Memory B cell (primary cell): ENCODE measurements around the gene NHSL2.
A peak's percentile ranks its signal among the peaks of the same experiment; 100 is the strongest.

Experiments used
- ATAC-seq: fragments of 150-1000 bp; cut with Tn5 transposase; 2 replicates; pipeline ENCODE4 v1.10.0; 2021; ENCODE audit warnings: low read depth, mild to moderate bottlenecking, moderate library complexity
- DNase-seq, 2 donors: peaks; one replicate each; pipeline ENCODE4 v3.0.0; 2022; ENCODE audit warnings: low spot score in 2 of 2
- H3K27ac Mint-ChIP-seq: one replicate; pipeline ENCODE4 v1.8.0; 2022; ENCODE audit warnings: mild to moderate bottlenecking, moderate library complexity, mixed read lengths
- H3K27me3 Mint-ChIP-seq: one replicate; pipeline ENCODE4 v1.8.0; 2022; ENCODE audit warnings: mixed read lengths
- H3K36me3 Mint-ChIP-seq: one replicate; pipeline ENCODE4 v1.8.0; 2022; ENCODE audit warnings: mild to moderate bottlenecking, mixed read lengths
- H3K4me1 Mint-ChIP-seq: one replicate; pipeline ENCODE4 v1.8.0; 2022; ENCODE audit warnings: mixed read lengths
- H3K4me3 Mint-ChIP-seq: one replicate; pipeline ENCODE4 v1.8.0; 2022; ENCODE audit warnings: mild to moderate bottlenecking, moderate library complexity, mixed read lengths
- H3K9me3 Mint-ChIP-seq: one replicate; pipeline ENCODE4 v1.8.0; 2022; ENCODE audit warnings: mixed read lengths

The NHSL2 gene

GRCh38 chrX:72081605-72082320 lies 171.1 kb downstream of the NHSL2 start:
- Mint-ChIP-seq H3K27ac (no peak overlapping the region), H3K4me1 (peaks cover 3% of the 10 kb centered on the region), H3K9me3 (no peaks in the 10 kb centered on the region), H3K27me3 (peaks cover 3% of the 10 kb centered on the region), H3K36me3 (no peaks in the 10 kb centered on the region), H3K4me3 (no peak overlapping the region)
- DNase-seq (no peak), ATAC-seq (no peak)

- ATAC-seq: no peak
- Mint-ChIP-seq H3K36me3 (no peaks in the 10 kb centered on the region), H3K27me3 (peaks cover 3% of the 10 kb centered on the region), H3K4me3 (no peak overlapping the region), H3K9me3 (no peaks in the 10 kb centered on the region), H3K27ac (no peak overlapping the region), H3K4me1 (peaks cover 3% of the 10 kb centered on the region)
- no peak for DNase-seq
Measured at GRCh38 chrX:72083291-72083690, 172.6 kb downstream of the NHSL2 start.

GRCh38 chrX:72084114-72084513 lies 173.5 kb downstream of the NHSL2 start:
- Mint-ChIP-seq H3K27ac (no peak overlapping the region), H3K4me3 (no peak overlapping the region), H3K9me3 (no peaks in the 10 kb centered on the region), H3K27me3 (peaks cover under 1% of the 10 kb centered on the region), H3K36me3 (no peaks in the 10 kb centered on the region), H3K4me1 (no peaks in the 10 kb centered on the region)
- ATAC-seq (no peak), DNase-seq (no peak)

GRCh38 chrX:72086995-72087394 lies 176.3 kb downstream of the NHSL2 start:
- H3K27me3 Mint-ChIP-seq: peaks cover 2% of the 10 kb centered on the region
- ATAC-seq (no peak), DNase-seq (no peak)
- H3K4me3 Mint-ChIP-seq: no peak overlapping the region
- H3K36me3 Mint-ChIP-seq: no peaks in the 10 kb centered on the region
- no peak overlapping the region for H3K27ac Mint-ChIP-seq
- no peaks in the 10 kb centered on the region for H3K4me1 Mint-ChIP-seq
- no peaks in the 10 kb centered on the region for H3K9me3 Mint-ChIP-seq

- peaks cover 2% of the 10 kb centered on the region for H3K27me3 Mint-ChIP-seq
- ATAC-seq: no peak
Measured at GRCh38 chrX:72088761-72089160, 178.1 kb downstream of the NHSL2 start.

GRCh38 chrX:72089254-72089653 lies 178.6 kb downstream of the NHSL2 start:
- H3K27me3 Mint-ChIP-seq: peaks cover 2% of the 10 kb centered on the region
- DNase-seq: no peak
- no peak overlapping the region for H3K27ac Mint-ChIP-seq
- no peaks in the 10 kb centered on the region for H3K36me3 Mint-ChIP-seq
- no peak overlapping the region for H3K4me3 Mint-ChIP-seq
- no peaks in the 10 kb centered on the region for H3K4me1 Mint-ChIP-seq
- H3K9me3 Mint-ChIP-seq: no peaks in the 10 kb centered on the region
- no peak for ATAC-seq

More at GRCh38 chrX:72088761-72089160, 178.1 kb downstream of the NHSL2 start:
- H3K36me3 Mint-ChIP-seq: no peaks in the 10 kb centered on the region
- no peak for DNase-seq
- H3K27ac Mint-ChIP-seq: no peak overlapping the region
- H3K4me3 Mint-ChIP-seq: no peak overlapping the region
- H3K4me1 Mint-ChIP-seq: no peaks in the 10 kb centered on the region
- no peaks in the 10 kb centered on the region for H3K9me3 Mint-ChIP-seq

GRCh38 chrX:72094894-72095293 lies 184.2 kb downstream of the NHSL2 start:
- H3K36me3 Mint-ChIP-seq: no peaks in the 10 kb centered on the region
- peaks cover 15% of the 10 kb centered on the region for H3K4me1 Mint-ChIP-seq
- DNase-seq (peak; percentile 47 to 49), ATAC-seq (peak; percentile 97)
- H3K27ac Mint-ChIP-seq: peak overlapping the region; percentile 89
- H3K9me3 Mint-ChIP-seq: no peaks in the 10 kb centered on the region
- peaks cover 3% of the 10 kb centered on the region for H3K27me3 Mint-ChIP-seq
- no peak overlapping the region for H3K4me3 Mint-ChIP-seq

- no peak for ATAC-seq
- Mint-ChIP-seq H3K27ac (peak overlapping the region; percentile 89), H3K4me1 (peaks cover 20% of the 10 kb centered on the region), H3K9me3 (no peaks in the 10 kb centered on the region), H3K4me3 (no peak overlapping the region), H3K36me3 (no peaks in the 10 kb centered on the region), H3K27me3 (peaks cover 2% of the 10 kb centered on the region)
- no peak for DNase-seq
Measured at GRCh38 chrX:72095370-72095769, 184.7 kb downstream of the NHSL2 start.

- ATAC-seq (no peak), DNase-seq (no peak)
- Mint-ChIP-seq H3K4me1 (peaks cover 26% of the 10 kb centered on the region), H3K27ac (peak overlapping the region; percentile 74), H3K27me3 (peaks cover 2% of the 10 kb centered on the region), H3K36me3 (no peaks in the 10 kb centered on the region), H3K4me3 (no peak overlapping the region), H3K9me3 (no peaks in the 10 kb centered on the region)
Measured at GRCh38 chrX:72097098-72097497, 186.5 kb downstream of the NHSL2 start.

GRCh38 chrX:72100051-72100755 lies 189.6 kb downstream of the NHSL2 start:
- Mint-ChIP-seq H3K9me3 (no peaks in the 10 kb centered on the region), H3K27me3 (peaks cover 2% of the 10 kb centered on the region), H3K4me3 (peak overlapping the region; percentile 29), H3K4me1 (peaks cover 25% of the 10 kb centered on the region), H3K36me3 (no peaks in the 10 kb centered on the region), H3K27ac (peak overlapping the region; percentile 97)
- ATAC-seq: peak; percentile 63
- DNase-seq: peak in 1 of 2 donors; percentile 47

- DNase-seq: peak; percentile 46 to 59
- Mint-ChIP-seq H3K36me3 (no peaks in the 10 kb centered on the region), H3K4me1 (peaks cover 25% of the 10 kb centered on the region), H3K27me3 (peaks cover 2% of the 10 kb centered on the region), H3K27ac (peak overlapping the region; percentile 97), H3K4me3 (peak overlapping the region; percentile 69), H3K9me3 (no peaks in the 10 kb centered on the region)
- ATAC-seq: peak; percentile 75
Measured at GRCh38 chrX:72100824-72101351, 190.2 kb downstream of the NHSL2 start.

GRCh38 chrX:72101597-72102037 lies 191.0 kb downstream of the NHSL2 start:
- no peak for ATAC-seq
- H3K36me3 Mint-ChIP-seq: no peaks in the 10 kb centered on the region
- H3K27me3 Mint-ChIP-seq: peaks cover 2% of the 10 kb centered on the region
- H3K4me3 Mint-ChIP-seq: peak overlapping the region; percentile 34
- no peak for DNase-seq
- H3K4me1 Mint-ChIP-seq: peaks cover 23% of the 10 kb centered on the region
- no peaks in the 10 kb centered on the region for H3K9me3 Mint-ChIP-seq
- H3K27ac Mint-ChIP-seq: peak overlapping the region; percentile 97

- DNase-seq (no peak), ATAC-seq (no peak)
- no peak overlapping the region for H3K4me3 Mint-ChIP-seq
- H3K9me3 Mint-ChIP-seq: no peaks in the 10 kb centered on the region
- peaks cover 2% of the 10 kb centered on the region for H3K27me3 Mint-ChIP-seq
- peaks cover 23% of the 10 kb centered on the region for H3K4me1 Mint-ChIP-seq
- peak overlapping the region; percentile 97 for H3K27ac Mint-ChIP-seq
- no peaks in the 10 kb centered on the region for H3K36me3 Mint-ChIP-seq
Measured at GRCh38 chrX:72102126-72102525, 191.5 kb downstream of the NHSL2 start.

GRCh38 chrX:72102760-72103159 lies 192.1 kb downstream of the NHSL2 start:
- H3K9me3 Mint-ChIP-seq: no peaks in the 10 kb centered on the region
- H3K27ac Mint-ChIP-seq: no peak overlapping the region
- peaks cover 23% of the 10 kb centered on the region for H3K4me1 Mint-ChIP-seq
- H3K4me3 Mint-ChIP-seq: no peak overlapping the region
- ATAC-seq (no peak), DNase-seq (no peak)
- H3K36me3 Mint-ChIP-seq: no peaks in the 10 kb centered on the region
- H3K27me3 Mint-ChIP-seq: peaks cover 5% of the 10 kb centered on the region
